ENCODE measurements around the gene KCNJ12.
"Not testable (repeated sequence)": the region's sequence is repeated elsewhere in the genome, so short reads cannot be mapped to it uniquely, and the experiment has no call there.

- TF ChIP-seq POLR2A, POLR2AphosphoS5, TAF1, SPI1 (IDR thresholded peaks at IDR 0.05; ENCODE audit: low read depth, low read length): not testable (repeated sequence)
Measured at GRCh38 chr17:21417349-21417748, 41.2 kb downstream of the KCNJ12 start.
